ENCODE results near the gene RPTOR.
"Not testable (repeated sequence)": the region's sequence is repeated elsewhere in the genome, so short reads cannot be mapped to it uniquely, and the experiment has no call there.

The RPTOR gene

DNA sequence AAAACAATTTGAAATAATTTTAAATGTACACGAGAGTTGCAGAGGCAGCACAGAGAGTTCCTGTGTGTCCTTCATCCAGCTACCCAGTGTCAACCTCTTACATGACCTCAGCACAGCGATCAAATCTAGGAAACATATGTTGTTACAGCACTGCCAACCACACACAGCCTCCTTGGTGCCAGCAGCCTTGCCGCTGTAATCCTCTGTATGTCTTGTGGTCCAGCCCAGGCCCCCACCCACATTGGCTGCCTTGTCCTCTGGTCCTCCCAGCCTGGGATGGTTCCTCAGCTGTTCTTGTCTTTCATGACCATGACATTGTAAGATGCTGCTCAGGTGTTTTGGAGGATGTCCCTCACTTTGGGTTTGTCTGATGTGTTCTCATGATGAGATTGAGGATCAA is 178.0 kb downstream of the RPTOR start:
- DNase-seq (ENCODE audit: low spot score), result no peak

DNA sequence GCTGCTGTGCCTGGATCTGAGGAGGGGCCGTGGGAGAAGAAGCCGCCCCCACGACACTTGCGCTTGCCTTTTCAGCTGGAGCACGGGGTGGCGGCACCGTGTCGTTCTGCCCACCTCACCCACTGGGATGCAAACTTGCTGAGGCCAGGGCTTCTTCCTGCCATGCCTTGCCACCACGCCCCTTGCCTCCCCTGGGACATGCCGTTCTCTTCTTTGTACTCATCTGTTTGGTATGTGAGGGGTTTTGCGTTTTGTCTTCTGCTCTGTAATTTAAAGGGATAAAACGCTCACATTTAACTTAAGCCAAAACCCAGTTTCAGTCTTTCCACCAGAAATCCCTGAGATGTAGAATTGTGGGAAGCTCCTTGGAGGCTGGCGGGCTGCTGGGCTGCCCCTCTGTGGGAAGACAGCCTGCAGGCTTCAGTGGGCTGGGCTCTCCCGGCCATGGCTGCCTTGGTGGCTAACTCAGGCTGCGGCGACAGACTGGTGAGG is 180.2 kb downstream of the RPTOR start:
- no peak for DNase-seq (ENCODE audit: low spot score)

DNA sequence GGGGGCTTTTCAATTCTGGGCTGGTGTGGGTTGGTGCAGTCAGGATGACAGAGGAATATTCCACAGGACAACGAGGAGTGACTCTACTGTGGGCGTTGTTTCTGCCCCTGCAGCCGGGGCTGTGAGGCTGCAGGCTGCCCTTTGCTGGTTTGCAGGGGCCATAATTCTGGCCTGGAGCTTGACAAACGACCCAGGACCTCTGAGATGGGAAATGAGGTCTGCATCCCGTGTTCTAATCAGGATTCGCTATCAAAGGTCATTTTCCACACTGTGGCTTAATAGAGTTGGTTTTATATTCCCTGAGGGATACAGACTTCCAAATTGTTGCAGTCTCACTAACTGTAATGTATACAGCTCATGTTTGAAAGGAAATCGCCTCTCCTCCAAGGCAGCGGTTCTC is 180.9 kb downstream of the RPTOR start:
- no peak for DNase-seq (ENCODE audit: low spot score)

DNA sequence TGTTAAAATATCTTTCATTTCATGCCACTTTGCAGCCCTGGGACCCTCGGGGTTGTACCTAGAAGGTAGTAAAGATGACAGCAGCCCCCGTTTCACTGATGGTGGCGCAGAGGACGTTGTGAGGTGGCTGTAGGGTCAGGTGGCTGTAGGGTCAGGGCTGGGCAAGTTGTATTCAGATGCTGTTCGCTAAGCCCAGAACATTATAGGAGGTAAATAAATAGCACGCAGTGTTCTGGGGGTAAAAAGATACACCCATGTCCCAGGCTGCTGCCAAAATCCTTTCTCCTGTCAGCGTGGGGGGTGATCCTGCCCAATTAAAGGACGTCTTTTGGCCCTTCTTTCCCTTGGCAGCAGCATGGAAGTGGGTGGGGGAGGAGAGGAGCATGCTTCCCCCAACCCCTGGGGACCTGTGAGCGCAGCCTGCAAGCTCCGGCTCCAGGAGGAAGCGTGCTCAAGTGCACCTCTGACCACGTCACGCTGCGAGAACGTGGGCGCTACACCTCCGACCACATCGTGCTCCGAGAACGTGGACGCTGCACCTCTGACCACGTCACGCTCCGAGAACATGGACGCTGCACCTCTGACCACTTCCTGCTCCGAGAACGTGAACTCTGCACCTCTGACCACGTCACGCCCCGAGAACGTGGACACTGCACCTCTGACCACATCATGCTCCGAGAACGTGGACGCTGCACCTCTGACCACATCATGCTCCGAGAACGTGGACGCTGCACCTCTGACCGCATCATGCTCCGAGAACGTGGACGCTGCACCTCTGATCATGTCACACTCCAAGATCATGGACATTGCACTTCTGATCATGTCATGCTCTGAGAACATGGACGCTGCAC is 182.1 kb downstream of the RPTOR start:
- no peak for DNase-seq (ENCODE audit: low spot score)

DNA sequence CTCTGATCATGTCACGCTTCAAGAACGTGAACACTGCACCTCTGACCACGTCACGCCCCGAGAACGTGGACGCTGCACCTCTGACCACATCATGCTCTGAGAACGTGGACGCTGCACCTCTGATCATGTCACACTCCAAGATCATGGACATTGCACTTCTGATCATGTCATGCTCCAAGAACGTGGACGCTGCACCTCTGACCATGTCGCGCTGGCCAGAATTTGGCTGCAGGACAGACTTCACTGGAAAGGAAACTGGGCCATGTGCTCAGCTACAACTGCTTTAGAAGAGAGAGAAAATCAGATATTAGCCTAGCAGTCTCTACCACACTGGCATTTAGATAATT is 182.7 kb downstream of the RPTOR start:
- no peak for DNase-seq (ENCODE audit: low spot score)

DNA sequence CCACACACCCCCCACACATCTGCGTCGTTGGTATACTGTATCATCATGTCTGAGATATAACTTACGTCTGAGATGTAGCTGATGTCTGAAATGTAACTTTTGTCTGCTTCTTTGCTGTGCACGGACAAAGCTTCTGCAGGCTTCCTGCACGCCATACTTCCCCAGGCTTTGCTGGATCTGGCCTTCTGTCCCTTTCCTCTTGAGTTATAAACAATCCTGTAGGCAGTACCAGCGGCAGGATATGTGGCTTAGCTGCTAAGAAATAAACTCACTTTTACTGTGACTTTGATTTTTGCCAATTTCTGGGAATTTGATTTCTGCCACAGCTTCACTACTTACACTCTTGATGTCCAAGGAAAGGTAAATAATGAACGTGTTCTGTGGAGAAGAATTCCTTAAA is 184.4 kb downstream of the RPTOR start:
- no peak for DNase-seq (ENCODE audit: low spot score)

DNA sequence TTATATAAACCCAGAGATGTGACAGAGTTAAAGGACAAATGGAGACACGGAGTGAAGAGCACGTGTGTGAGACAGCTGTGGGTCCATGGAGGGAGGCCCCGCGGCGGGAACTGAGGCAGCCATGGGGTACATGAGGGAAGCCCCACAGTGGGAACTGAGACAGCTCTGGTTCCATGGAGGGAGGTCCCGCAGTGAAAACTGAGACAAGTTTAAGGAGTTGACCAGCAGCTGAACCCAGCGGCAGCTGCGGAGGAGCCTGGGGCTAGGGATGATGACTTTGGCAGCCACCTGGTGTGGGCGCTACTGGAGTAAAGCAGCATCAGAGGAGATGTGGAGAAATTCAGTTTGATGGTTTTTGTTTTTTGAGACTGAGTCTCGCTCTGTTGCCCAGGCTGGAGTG is 185.1 kb downstream of the RPTOR start:
- DNase-seq (ENCODE audit: low spot score), result no peak

DNA sequence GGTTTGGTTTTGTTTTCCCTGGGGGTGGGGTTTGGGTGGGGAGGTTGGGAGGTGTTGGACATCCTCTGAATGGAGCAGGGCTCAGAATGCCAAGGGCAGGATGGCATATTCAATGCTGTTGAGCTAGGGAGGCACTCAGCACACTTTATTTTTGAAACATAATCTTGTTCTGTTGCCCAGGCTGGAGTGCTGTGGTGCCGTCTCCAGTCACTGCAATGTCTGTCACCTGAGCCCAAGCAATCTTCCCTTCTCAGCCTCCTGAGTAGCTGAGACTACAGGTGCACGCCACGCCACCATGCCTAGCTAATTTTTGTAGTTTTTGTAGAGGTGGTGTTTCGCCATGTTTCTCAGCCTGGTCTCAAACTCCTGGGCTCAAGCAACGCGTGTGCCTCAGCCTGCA is 186.1 kb downstream of the RPTOR start:
- no peak for DNase-seq (ENCODE audit: low spot score)

DNA sequence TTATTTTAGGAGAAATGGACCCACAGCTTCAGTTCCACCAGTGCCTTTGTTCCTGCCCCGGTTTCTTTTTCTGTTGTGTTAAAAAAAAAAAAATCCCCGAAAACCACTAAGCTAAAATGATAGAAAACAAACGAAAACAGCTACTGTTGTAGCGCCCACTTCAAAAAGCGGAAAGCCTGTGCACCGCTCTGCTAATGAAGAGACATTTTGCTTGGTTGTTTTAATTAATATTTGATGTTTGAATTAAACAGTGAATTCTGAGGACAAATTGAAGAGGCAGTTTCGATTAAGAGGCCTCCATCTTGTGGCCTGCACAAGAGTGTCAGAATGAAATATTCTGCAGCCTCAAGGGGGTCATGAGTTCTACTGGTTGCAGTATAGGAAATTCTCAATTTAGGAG is 186.7 kb downstream of the RPTOR start:
- DNase-seq (ENCODE audit: low spot score), result peak; percentile 27

DNA sequence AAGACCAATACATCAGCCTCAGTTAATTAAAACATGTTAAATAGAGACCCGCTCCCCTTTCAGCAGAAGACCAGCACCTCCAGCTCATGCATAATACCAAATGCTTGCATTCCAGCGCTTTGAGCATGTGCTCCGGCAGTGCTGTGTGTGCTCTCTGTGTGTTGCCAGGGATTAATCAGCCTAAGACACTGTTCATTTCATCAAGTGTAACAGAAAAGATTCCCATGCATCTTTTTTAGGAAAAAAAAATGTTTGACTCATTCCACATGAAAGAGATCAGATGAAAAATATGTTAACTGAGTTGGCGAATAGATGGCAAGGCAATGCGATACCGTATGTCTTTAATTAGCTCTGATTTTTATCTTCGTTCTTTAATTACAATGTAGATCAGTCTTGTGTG is 187.6 kb downstream of the RPTOR start:
- no peak for DNase-seq (ENCODE audit: low spot score)

DNA sequence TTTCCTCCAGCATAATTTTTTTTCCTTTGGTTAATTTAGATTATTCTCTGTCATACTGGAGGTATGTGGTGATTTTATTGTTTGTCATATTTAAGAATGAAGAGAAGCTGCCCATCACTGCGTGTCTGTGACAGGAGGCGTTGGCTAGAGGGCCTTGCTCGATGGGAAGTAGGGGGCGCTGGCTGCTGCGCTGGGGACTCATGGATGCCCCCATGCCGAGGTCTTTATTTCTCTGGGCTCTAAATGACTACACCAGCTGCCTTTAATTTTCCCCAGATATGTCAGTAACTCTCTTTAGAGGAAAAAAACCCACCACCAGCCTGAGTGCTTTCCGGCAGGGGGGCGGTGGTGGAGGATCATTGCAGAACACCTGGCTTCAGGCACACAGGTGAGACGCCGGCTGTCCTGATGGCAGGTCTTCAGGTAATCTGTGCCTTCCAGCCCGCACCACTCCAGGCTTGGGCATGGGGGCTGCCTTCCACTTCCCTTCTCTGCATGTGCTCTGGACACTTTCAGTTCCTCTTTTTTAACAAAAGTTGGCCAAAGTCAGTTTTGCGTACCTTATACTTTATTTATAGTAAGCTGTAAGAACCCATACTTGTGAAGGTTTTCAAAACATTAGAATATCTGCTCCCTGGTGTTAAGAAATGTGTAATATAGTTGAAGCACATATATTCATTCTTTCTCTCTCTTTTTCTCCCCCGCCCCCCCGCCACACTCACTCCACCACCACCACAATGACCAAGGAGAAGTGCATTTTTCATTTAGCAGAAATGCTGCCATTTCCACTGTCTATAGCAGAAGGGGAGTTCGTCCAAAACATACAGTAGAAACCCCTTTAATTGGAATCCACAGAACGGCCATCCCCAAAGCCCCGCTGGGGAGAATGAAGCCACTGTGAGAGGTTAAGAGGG is 192.7 kb downstream of the RPTOR start:
- DNase-seq (ENCODE audit: low spot score), result no peak

DNA sequence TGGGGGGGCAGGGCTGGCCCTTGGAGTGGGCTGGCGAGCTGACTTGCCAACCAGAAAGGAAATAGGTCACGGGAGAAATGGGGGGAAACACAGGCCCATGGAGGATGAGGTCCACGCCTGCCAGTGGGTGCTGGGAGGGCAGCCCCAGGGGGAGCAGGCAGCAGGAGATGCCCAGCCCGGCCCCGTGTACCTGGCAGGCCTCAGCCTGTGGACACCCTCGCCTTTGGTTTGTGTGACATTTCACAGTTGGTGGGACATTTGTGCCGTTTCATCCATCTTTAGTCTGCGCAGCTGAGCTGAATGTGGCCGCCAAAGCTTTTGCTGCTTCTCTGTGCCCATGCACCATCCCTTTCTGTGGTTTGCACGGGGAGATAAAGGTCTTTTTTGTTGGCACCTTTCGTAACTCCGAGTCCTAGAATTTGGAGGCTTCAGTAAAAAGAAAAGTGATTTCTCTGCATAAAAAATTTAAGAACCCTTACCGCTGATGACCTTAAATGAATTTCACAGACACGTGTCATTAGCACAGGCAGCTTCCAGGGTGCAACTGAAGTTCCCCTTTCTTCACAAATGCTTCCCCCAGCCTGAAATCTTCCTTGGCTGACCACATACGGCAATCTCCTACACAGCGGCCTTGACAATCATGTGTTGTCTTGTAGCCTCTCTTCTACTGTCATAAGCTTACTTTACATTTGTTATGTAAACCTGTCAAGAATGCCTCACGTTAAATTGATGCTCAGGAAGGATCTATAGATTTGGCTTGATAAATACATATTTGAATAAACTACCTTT is 193.6 kb downstream of the RPTOR start:
- DNase-seq (ENCODE audit: low spot score), result no peak

DNA sequence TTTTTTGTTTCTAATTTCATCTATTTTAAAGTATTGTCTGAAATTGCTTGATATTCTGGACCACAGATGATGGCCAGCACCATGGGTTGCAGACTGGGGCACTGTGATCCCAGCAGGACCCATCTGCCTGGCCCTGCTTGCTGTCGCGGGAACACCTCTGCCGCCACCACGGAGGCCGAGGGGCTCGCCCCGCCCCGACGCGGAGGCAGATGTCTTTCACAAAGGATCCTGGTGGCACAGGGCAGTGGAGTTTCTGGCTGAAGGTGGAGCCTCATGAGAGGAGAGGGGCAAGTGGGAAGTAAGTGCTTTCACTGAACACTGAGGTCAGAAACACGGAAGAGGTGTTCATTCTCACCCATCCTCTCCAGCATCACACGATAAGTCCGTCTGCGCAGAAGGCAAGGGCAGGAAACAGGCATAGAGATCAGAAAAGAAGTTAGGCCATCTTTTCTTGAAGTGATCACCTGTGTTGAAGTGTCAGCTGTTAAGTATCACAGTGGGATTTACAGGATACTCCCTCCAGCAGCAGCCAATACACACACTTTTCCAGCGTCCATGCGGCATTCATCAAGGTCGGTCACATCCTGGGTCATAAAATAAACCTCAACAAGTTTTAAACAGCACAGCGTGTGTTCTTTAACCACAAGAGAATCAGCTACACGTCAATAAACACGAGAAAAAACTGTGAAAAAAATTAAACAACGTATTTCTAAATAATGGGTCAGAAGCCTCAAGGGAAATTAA is 194.5 kb downstream of the RPTOR start:
- no peak for DNase-seq (ENCODE audit: low spot score)

DNA sequence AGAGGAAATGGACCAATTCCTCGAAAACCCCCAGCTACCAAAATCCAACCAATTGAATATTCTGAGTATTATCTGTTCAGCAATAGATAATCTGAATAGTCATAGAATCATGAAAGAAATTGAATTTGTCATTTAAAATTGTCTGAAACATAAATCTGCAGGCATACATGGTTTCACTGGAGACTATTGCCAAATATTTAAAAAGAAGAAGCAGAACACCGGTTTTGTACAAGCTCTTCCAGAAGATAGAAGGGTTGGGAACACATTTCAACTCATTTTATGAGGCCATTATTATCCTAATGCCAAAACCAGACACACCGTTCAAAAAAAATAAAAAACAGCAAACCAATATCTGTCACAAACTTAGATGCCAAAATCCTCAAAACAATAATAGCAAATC is 195.5 kb downstream of the RPTOR start:
- DNase-seq (ENCODE audit: low spot score), result no peak

DNA sequence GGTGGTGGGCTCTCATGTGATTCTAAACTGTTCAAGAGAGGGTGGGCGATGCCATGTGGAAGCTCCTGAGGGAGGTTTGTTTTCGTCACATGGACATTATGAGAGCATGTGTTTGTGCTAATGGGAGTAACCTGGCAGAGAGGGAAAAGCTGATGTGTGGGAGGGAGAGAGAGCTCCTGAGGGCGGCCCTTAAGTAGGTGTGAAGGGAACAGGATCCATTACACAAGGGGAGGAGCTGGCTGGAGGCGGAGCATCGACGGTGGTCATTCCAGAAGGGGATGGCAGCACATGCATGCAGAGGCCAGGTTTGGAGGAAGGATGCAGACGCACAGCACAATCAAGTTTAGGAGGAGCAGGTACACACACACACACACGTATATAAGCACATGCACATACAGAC is 197.5 kb downstream of the RPTOR start:
- no peak for DNase-seq (ENCODE audit: low spot score)

DNA sequence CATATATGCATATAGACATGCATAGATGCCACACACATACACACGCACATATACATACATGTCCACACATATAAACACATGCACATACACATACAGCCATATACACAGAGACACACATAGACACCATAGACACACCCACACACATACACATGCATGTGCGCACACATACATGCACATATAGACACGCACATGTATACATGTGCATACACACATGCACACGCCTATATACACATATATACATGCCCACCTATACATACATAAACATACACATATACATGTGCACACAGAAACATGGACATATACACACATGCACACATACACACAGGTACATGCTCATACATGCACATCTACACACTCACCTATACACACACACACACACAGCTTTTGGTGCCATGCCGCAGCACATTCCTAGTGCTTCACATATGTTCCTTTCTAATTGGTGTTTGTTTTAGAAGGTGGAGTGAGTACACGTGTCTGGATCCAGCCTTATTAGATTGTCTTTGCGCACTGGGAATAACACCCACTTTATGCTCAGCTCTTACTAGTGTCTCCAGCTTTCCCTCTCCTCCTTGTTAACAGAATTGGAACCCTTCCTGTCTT is 198.0 kb downstream of the RPTOR start:
- DNase-seq (ENCODE audit: low spot score), result no peak

DNA sequence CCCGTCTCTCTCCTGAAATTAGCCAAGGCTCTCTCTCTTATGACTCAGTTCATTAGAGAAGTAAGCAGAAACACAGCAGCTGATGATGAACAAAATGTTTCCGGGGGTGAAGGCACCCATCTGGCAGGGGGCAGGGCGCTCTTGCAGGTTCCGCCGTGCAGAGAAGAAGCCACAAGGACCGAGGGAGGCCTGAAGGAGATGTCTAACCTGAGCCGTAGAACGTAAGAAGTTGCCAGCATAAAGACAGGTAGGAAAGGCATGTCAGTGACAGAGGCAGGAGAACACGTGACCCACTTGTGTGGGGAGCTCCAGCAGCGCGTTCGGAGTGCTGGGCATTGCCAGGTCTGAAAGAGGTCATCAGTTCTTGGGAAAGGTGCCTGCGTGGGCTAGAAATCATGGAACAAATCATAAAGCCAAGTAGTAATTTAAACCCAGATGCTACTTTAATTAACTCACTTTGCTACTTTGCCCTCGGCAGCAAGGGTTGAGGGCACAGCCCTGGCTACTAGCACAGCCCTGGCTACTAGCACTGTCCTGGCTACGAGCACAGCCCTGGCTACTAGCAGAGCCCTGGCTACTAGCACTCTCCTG is 198.6 kb downstream of the RPTOR start:
- DNase-seq (ENCODE audit: low spot score), result peak; percentile 52

DNA sequence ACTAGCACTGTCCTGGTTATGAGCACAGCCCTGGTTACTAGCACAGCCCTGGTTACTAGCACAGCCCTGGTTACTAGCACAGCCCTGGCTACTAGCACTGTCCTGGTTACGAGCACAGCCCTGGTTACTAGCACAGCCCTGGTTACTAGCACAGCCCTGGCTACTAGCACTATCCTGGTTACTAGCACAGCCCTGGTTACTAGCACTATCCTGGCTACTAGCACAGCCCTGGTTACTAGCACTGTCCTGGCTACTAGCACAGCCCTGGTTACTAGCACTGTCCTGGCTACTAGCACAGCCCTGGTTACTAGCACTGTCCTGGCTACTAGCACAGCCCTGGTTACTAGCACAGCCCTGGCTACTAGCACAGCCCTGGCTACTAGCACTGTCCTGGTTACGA is 199.3 kb downstream of the RPTOR start:
- not testable (repeated sequence) for DNase-seq (ENCODE audit: low spot score)

DNA sequence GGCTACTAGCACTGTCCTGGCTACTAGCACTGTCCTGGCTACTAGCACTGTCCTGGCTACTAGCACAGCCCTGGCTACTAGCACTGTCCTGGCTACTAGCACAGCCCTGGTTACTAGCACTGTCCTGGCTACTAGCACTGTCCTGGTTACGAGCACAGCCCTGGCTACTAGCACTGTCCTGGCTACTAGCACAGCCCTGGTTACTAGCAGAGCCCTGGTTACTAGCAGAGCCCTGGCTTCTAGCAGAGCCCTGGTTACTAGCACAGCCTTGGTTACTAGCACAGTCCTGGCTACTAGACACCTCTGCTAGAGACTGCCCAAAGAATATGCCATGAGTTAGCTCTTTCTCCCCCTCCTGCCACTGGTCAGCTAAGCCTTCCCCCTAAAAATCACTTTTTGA is 200.1 kb downstream of the RPTOR start:
- not testable (repeated sequence) for DNase-seq (ENCODE audit: low spot score)

DNA sequence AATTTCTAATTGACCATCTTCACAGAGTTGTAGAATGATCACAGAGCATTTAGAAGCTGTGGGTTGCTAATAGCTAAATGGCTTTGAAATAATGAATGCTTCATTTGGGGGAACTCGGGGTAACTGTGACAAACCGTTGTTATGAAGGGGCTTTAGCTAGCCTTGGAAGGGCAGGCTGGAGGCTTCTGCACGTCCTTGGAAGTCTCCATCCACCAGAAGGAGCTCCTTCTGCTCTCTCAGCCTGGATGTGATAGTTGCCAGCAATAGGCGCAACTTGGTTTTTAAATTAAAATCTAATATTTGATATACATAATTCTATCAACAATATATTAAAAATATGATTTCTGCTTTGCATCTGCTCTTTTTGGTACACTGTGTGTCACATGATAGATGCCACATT is 200.5 kb downstream of the RPTOR start:
- DNase-seq (ENCODE audit: low spot score), result no peak

Measured in CD4-positive, alpha-beta T cell treated with Interleukin-2 at 100 ng/mL for 4 hours (primary cell).